ENCODE measurements around the gene CSTB. TPM values are rescaled to one million over a fixed set of nuclear protein-coding genes. Genes with fewer than 3 reads are reported as not detected.

Gene CSTB
- total RNA-seq, 1 experiment from 2014 or later: 151 TPM

GRCh38 chr21:43820466-43820865, 44.4 kb upstream of the CSTB start:
- H3K27ac ChIP-seq (ENCODE audit: low read length): no peak overlapping the region
- POLR2A ChIA-PET (ENCODE audit: unreplicated experiment): no interaction called here
- CTCF ChIA-PET: no interaction called here
- H3K79me2 ChIP-seq (ENCODE audit: low read length): no peaks in the 10 kb centered on the region
- no peaks in the 10 kb centered on the region for H3K27me3 ChIP-seq (ENCODE audit: low read length)
- DNase-seq (no peak), ATAC-seq (no peak)
- intact Hi-C loops (cut with micrococcal nuclease): no loop called here
- no peaks in the 10 kb centered on the region for H3K36me3 ChIP-seq (ENCODE audit: low read depth, low read length)
- H2AFZ ChIP-seq (ENCODE audit: low read length): no peak overlapping the region
- no peaks in the 10 kb centered on the region for H3K9me3 ChIP-seq (ENCODE audit: low read length)
- BruUV-seq (replicated peaks): no TSS peak
- no peak overlapping the region for H3K9ac ChIP-seq (ENCODE audit: low read length)
- TF ChIP-seq EZH2 (IDR thresholded peaks at IDR 0.05; ENCODE audit: low read length, unreplicated experiment) (no peak), CTCF (conservative IDR thresholded peaks at IDR 0.05; ENCODE audit: low read depth, low read length) (no peak), EZH2phosphoT487 (IDR thresholded peaks at IDR 0.05; ENCODE audit: borderline replicate concordance, low read length) (no peak)
- no peak overlapping the region for H3K4me3 ChIP-seq (ENCODE audit: low read length)
- H3K4me2 ChIP-seq (ENCODE audit: low read length): no peak overlapping the region
- peaks cover 5% of the 10 kb centered on the region; the same call in 1 of the 2 replicates for H3K4me1 ChIP-seq (ENCODE audit: insufficient read depth, low read length)
- no peaks in the 10 kb centered on the region for H3K9me2 ChIP-seq (replicated peaks; ENCODE audit: low read length)
- no peaks in the 10 kb centered on the region for H3F3A ChIP-seq (ENCODE audit: low read length, unreplicated experiment)
- no peaks in the 10 kb centered on the region for H4K20me1 ChIP-seq (ENCODE audit: low read length)

- POLR2A ChIA-PET (ENCODE audit: unreplicated experiment): no interaction called here
- Histone ChIP-seq H3K9me2 (replicated peaks; ENCODE audit: low read length) (no peaks in the 10 kb centered on the region), H3K4me2 (ENCODE audit: low read length) (no peak overlapping the region), H3K9me3 (ENCODE audit: low read length) (no peaks in the 10 kb centered on the region), H3K4me1 (ENCODE audit: insufficient read depth, low read length) (peaks cover 9% of the 10 kb centered on the region), H2AFZ (ENCODE audit: low read length) (no peak overlapping the region), H3K27ac (ENCODE audit: low read length) (no peak overlapping the region), H3K9ac (ENCODE audit: low read length) (no peak overlapping the region), H3K27me3 (ENCODE audit: low read length) (no peaks in the 10 kb centered on the region), H3K36me3 (ENCODE audit: low read depth, low read length) (no peaks in the 10 kb centered on the region), H4K20me1 (ENCODE audit: low read length) (no peaks in the 10 kb centered on the region), H3K4me3 (ENCODE audit: low read length) (no peak overlapping the region), H3F3A (ENCODE audit: low read length, unreplicated experiment) (no peaks in the 10 kb centered on the region), H3K79me2 (ENCODE audit: low read length) (no peaks in the 10 kb centered on the region)
- DNase-seq (no peak), ATAC-seq (no peak)
- no TSS peak for BruUV-seq (replicated peaks)
- CTCF ChIA-PET: no interaction called here
- intact Hi-C loops (cut with micrococcal nuclease): no loop called here
- TF ChIP-seq EZH2phosphoT487 (IDR thresholded peaks at IDR 0.05; ENCODE audit: borderline replicate concordance, low read length) (no peak), CTCF (conservative IDR thresholded peaks at IDR 0.05; ENCODE audit: low read depth, low read length) (no peak), EZH2 (IDR thresholded peaks at IDR 0.05; ENCODE audit: low read length, unreplicated experiment) (no peak)
Measured at GRCh38 chr21:43819511-43820405, 43.6 kb upstream of the CSTB start.

GRCh38 chr21:43818685-43819084, 42.6 kb upstream of the CSTB start:
- BruUV-seq (replicated peaks): no TSS peak
- Histone ChIP-seq H3K9me2 (replicated peaks; ENCODE audit: low read length) (no peaks in the 10 kb centered on the region), H3K4me2 (ENCODE audit: low read length) (no peak overlapping the region), H3K36me3 (ENCODE audit: low read depth, low read length) (no peaks in the 10 kb centered on the region), H3K27ac (ENCODE audit: low read length) (no peak overlapping the region), H2AFZ (ENCODE audit: low read length) (no peak overlapping the region), H3K4me1 (ENCODE audit: insufficient read depth, low read length) (peaks cover 13% of the 10 kb centered on the region), H3F3A (ENCODE audit: low read length, unreplicated experiment) (no peaks in the 10 kb centered on the region), H4K20me1 (ENCODE audit: low read length) (no peaks in the 10 kb centered on the region), H3K9me3 (ENCODE audit: low read length) (no peaks in the 10 kb centered on the region), H3K9ac (ENCODE audit: low read length) (no peak overlapping the region), H3K4me3 (ENCODE audit: low read length) (no peak overlapping the region), H3K27me3 (ENCODE audit: low read length) (no peaks in the 10 kb centered on the region), H3K79me2 (ENCODE audit: low read length) (no peaks in the 10 kb centered on the region)
- ChIA-PET CTCF (interaction anchor here (0.6 kb wide), 3 partner anchors 11 to 74 kb away, joined by 3 to 10 read pairs (median 3); no protein-coding TSS in a partner anchor), POLR2A (ENCODE audit: unreplicated experiment) (no interaction called here)
- TF ChIP-seq CTCF (conservative IDR thresholded peaks at IDR 0.05; ENCODE audit: low read depth, low read length): no peak
- no peak for TF ChIP-seq EZH2phosphoT487 (IDR thresholded peaks at IDR 0.05; ENCODE audit: borderline replicate concordance, low read length)
- TF ChIP-seq EZH2 (IDR thresholded peaks at IDR 0.05; ENCODE audit: low read length, unreplicated experiment): no peak
- no peak for DNase-seq
- intact Hi-C loops (cut with micrococcal nuclease): no loop called here
- no peak for ATAC-seq
